ENCODE results near the gene OR2T35.

DNA sequence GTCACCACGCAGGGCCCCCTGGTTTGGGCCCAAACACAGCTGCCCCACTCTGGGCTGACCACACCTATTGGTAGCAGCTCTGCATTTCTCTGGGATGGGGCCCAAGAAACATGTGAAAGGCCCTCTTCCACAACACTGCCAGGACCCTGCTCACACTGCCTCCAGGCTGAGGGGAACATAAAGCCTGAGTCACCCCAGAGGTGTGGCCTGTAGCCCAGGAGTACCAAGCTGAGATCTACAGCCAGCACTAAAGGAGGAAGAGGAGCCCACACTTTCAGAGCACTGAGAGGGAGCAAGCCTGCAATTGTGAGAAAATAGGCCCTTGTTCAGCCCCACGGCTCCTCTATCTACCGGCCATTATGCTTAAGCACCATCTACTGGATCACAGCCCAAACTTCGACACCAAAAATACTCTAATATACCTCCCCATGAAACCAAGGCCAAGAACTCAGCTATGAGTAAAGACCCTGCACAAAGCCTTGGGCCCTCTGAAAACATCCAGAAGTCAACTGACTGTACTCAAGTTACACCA, 33.1 kb downstream of the OR2T35 start:
- TF ChIP-seq POLR2AphosphoS5 (IDR thresholded peaks at IDR 0.05; ENCODE audit: borderline replicate concordance, low read depth, low read length) (no peak), EZH2 (IDR thresholded peaks at IDR 0.05) (no peak), FOXP2 (optimal IDR thresholded peaks at IDR 0.05; ENCODE audit: control extremely low read depth, extremely low read length, insufficient read depth) (no peak)
